Measurements from ENCODE around the gene MYO18A. TPM values are rescaled to one million over a fixed set of nuclear protein-coding genes. Genes with fewer than 3 reads are reported as not detected.
A peak's percentile ranks its signal among the peaks of the same experiment; 100 is the strongest.

The MYO18A gene
- total RNA-seq, 5 donors from 2014 or later (not counting 1 experiment from before 2014, with no cell fraction given) = 119 to 151 (median 145) TPM

- 50% methylated on average over 1 of the region's 8 CpGs for WGBS (ENCODE audit: insufficient coverage)
- no peaks in the 10 kb centered on the region for H3K27me3 ChIP-seq (replicated peaks in 1 of 2; ENCODE audit: control insufficient read depth in 2 of 2, extremely low read depth in 1 of 2, insufficient read depth in 2 of 2, low read length in 1 of 2)
- no peaks in the 10 kb centered on the region for H3K9me3 ChIP-seq
- Mint-ChIP-seq H3K4me3 (peak overlapping the region; percentile 52 to 89 (median 88)), H3K27me3 (no peaks in the 10 kb centered on the region), H3K27ac (peak overlapping the region; percentile 97 to 98), H3K36me3 (peaks cover 11% of the 10 kb centered on the region), H3K9me3 (no peaks in the 10 kb centered on the region), H3K4me1 (peaks cover 58 to 72% (median 64%) of the 10 kb centered on the region in 3 donors)
- peaks cover 24 to 74% of the 10 kb centered on the region in 2 experiments for H3K4me1 ChIP-seq (ENCODE audit: control insufficient read depth in 1 of 2, extremely low read depth in 1 of 2, insufficient read depth in 2 of 2, low read length in 2 of 2)
- POLR2A ChIA-PET = interaction anchor here (0.5 to 0.7 kb wide), 4 partner anchors 9 to 84 kb away, joined by 3 to 4 read pairs (median 4); no protein-coding TSS in a partner anchor
- H3K27ac ChIP-seq (ENCODE audit: low read length) = peak overlapping the region; percentile 77
- DNase-seq (no peak), ATAC-seq (replicated peaks in 1 of 4) (no peak)
- CTCF ChIA-PET = interaction anchor here (0.6 to 1.4 kb wide), 9 partner anchors 9 to 121 kb away, joined by 3 to 9 read pairs (median 4); partner anchors contain the start of gene MYO18A (in 1 of the 2)
- no peak overlapping the region for H3K4me3 ChIP-seq (ENCODE audit: control insufficient read depth in 1 of 2, extremely low read depth in 1 of 2, low read length in 1 of 2)
- H3K36me3 ChIP-seq (ENCODE audit: control insufficient read depth in 2 of 2, extremely low read depth in 1 of 2, insufficient read depth in 1 of 2, low read length in 1 of 2) = peaks cover 0 to 35% of the 10 kb centered on the region in 2 donors
These were observed 43.0 kb downstream of the MYO18A start for GRCh38 chr17:29136998-29137730.

- ChIA-PET POLR2A (no interaction called here), CTCF (interaction anchor here in 1 of 2 donors (0.7 kb wide), 1 partner anchor 9 kb away, joined by 3 read pairs; no protein-coding TSS in a partner anchor)
- Histone ChIP-seq H3K9me3 (no peaks in the 10 kb centered on the region), H3K27me3 (replicated peaks in 1 of 2; ENCODE audit: control insufficient read depth in 2 of 2, extremely low read depth in 1 of 2, insufficient read depth in 2 of 2, low read length in 1 of 2) (no peaks in the 10 kb centered on the region), H3K4me3 (ENCODE audit: control insufficient read depth in 1 of 2, extremely low read depth in 1 of 2, low read length in 1 of 2) (no peak overlapping the region), H3K27ac (ENCODE audit: low read length) (no peak overlapping the region), H3K4me1 (ENCODE audit: control insufficient read depth in 1 of 2, extremely low read depth in 1 of 2, insufficient read depth in 2 of 2, low read length in 2 of 2) (peaks cover 14 to 71% of the 10 kb centered on the region in 2 experiments), H3K36me3 (ENCODE audit: control insufficient read depth in 2 of 2, extremely low read depth in 1 of 2, insufficient read depth in 1 of 2, low read length in 1 of 2) (peaks cover 2 to 46% of the 10 kb centered on the region in 2 donors)
- no peak overlapping the region for H3K4me3 Mint-ChIP-seq
- H3K27ac Mint-ChIP-seq = peak overlapping the region; percentile 6 to 11
- DNase-seq (no peak), ATAC-seq (replicated peaks in 1 of 4) (no peak)
- peaks cover 56 to 70% (median 61%) of the 10 kb centered on the region in 3 donors for H3K4me1 Mint-ChIP-seq
- no peaks in the 10 kb centered on the region for H3K9me3 Mint-ChIP-seq
- 63% methylated on average over 1 of the region's 2 CpGs for WGBS (ENCODE audit: insufficient coverage)
- no peaks in the 10 kb centered on the region for H3K27me3 Mint-ChIP-seq
- H3K36me3 Mint-ChIP-seq = peaks cover 15% of the 10 kb centered on the region
These were observed 44.7 kb downstream of the MYO18A start for GRCh38 chr17:29135464-29135863.

- H3K36me3 Mint-ChIP-seq = peaks cover 20% of the 10 kb centered on the region
- H3K4me1 Mint-ChIP-seq = peaks cover 39 to 54% (median 45%) of the 10 kb centered on the region in 3 donors
- POLR2A ChIA-PET = interaction anchor here in 1 of 2 donors (0.5 kb wide), 1 partner anchor 8 kb away, joined by 8 read pairs; no protein-coding TSS in a partner anchor
- peaks cover 7 to 61% of the 10 kb centered on the region in 2 donors for H3K36me3 ChIP-seq (ENCODE audit: control insufficient read depth in 2 of 2, extremely low read depth in 1 of 2, insufficient read depth in 1 of 2, low read length in 1 of 2)
- no peak overlapping the region for H3K27ac ChIP-seq (ENCODE audit: low read length)
- no peak for ATAC-seq (replicated peaks in 1 of 4)
- no peak overlapping the region for H3K4me3 ChIP-seq (ENCODE audit: control insufficient read depth in 1 of 2, extremely low read depth in 1 of 2, low read length in 1 of 2)
- no peak for DNase-seq
- CTCF ChIA-PET = interaction anchor here in 1 of 2 donors (0.9 to 1.1 kb wide), 2 partner anchors 9 to 15 kb away, joined by 4 to 5 read pairs; no protein-coding TSS in a partner anchor
- no peak overlapping the region for H3K4me3 Mint-ChIP-seq
- 93% methylated on average over 2 of the region's 4 CpGs for WGBS (ENCODE audit: insufficient coverage)
- no peaks in the 10 kb centered on the region for H3K27me3 ChIP-seq (replicated peaks in 1 of 2; ENCODE audit: control insufficient read depth in 2 of 2, extremely low read depth in 1 of 2, insufficient read depth in 2 of 2, low read length in 1 of 2)
- no peaks in the 10 kb centered on the region for H3K27me3 Mint-ChIP-seq
- H3K9me3 Mint-ChIP-seq = no peaks in the 10 kb centered on the region
- no peak overlapping the region for H3K27ac Mint-ChIP-seq
- H3K4me1 ChIP-seq (ENCODE audit: control insufficient read depth in 1 of 2, extremely low read depth in 1 of 2, insufficient read depth in 2 of 2, low read length in 2 of 2) = peaks cover 4 to 55% of the 10 kb centered on the region in 2 experiments
- H3K9me3 ChIP-seq = no peaks in the 10 kb centered on the region
These were observed 47.0 kb downstream of the MYO18A start for GRCh38 chr17:29133121-29133713.

- H3K36me3 Mint-ChIP-seq = peaks cover 17% of the 10 kb centered on the region
- WGBS (ENCODE audit: insufficient coverage) = 90% methylated on average over 2 of the region's 9 CpGs
- H3K9me3 Mint-ChIP-seq = no peaks in the 10 kb centered on the region
- no peaks in the 10 kb centered on the region for H3K27me3 Mint-ChIP-seq
- ChIA-PET CTCF (interaction anchor here (0.8 to 2.8 kb wide), 6 partner anchors 8 to 49 kb away, joined by 3 to 10 read pairs (median 4); partner anchors contain the start of gene MYO18A (in 1 of the 2)), POLR2A (interaction anchor here in 1 of 2 donors (0.5 kb wide), 1 partner anchor 9 kb away, joined by 8 read pairs; no protein-coding TSS in a partner anchor)
- Histone ChIP-seq H3K4me1 (ENCODE audit: control insufficient read depth in 1 of 2, extremely low read depth in 1 of 2, insufficient read depth in 2 of 2, low read length in 2 of 2) (peaks cover 0 to 46% of the 10 kb centered on the region in 2 experiments), H3K4me3 (ENCODE audit: control insufficient read depth in 1 of 2, extremely low read depth in 1 of 2, low read length in 1 of 2) (no peak overlapping the region), H3K9me3 (no peaks in the 10 kb centered on the region), H3K27me3 (replicated peaks in 1 of 2; ENCODE audit: control insufficient read depth in 2 of 2, extremely low read depth in 1 of 2, insufficient read depth in 2 of 2, low read length in 1 of 2) (no peaks in the 10 kb centered on the region), H3K36me3 (ENCODE audit: control insufficient read depth in 2 of 2, extremely low read depth in 1 of 2, insufficient read depth in 1 of 2, low read length in 1 of 2) (peaks cover 7 to 66% of the 10 kb centered on the region in 2 donors), H3K27ac (ENCODE audit: low read length) (no peak overlapping the region)
- DNase-seq = no peak
- peaks cover 27 to 42% (median 34%) of the 10 kb centered on the region in 3 donors for H3K4me1 Mint-ChIP-seq
- H3K4me3 Mint-ChIP-seq = no peak overlapping the region
- peak overlapping the region; percentile 74 for H3K27ac Mint-ChIP-seq
- ATAC-seq (replicated peaks in 1 of 4) = no peak
These were observed 48.1 kb downstream of the MYO18A start for GRCh38 chr17:29131814-29132682.

DNA sequence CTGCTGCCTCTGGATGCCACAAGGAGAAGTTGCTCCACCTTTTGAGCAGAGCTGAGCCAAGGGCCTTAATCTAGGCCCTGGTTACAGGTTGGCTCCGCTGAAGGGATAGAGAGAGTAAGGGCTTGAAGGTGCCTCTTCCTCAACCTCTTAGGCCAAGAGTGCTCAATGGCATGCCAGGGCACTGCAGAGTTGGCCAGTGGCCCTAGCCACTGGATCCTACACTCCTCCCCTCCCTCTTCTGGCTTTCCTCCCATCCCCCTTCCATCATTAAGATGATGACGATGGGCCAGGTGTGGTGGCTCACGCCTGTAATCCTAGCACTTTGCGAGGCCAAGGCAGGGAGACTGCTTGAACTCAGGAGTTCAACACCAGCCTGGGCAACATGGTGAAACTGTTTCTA is 50.5 kb downstream of the MYO18A start:
- ATAC-seq (replicated peaks in 1 of 4) (no peak), DNase-seq (no peak)
- Mint-ChIP-seq H3K9me3 (no peaks in the 10 kb centered on the region), H3K27me3 (no peaks in the 10 kb centered on the region), H3K4me3 (no peak overlapping the region), H3K27ac (no peak overlapping the region), H3K36me3 (peaks cover 9% of the 10 kb centered on the region), H3K4me1 (peaks cover 11 to 33% (median 26%) of the 10 kb centered on the region in 3 donors)
- Histone ChIP-seq H3K27me3 (replicated peaks in 1 of 2; ENCODE audit: control insufficient read depth in 2 of 2, extremely low read depth in 1 of 2, insufficient read depth in 2 of 2, low read length in 1 of 2) (no peaks in the 10 kb centered on the region), H3K4me1 (ENCODE audit: control insufficient read depth in 1 of 2, extremely low read depth in 1 of 2, insufficient read depth in 2 of 2, low read length in 2 of 2) (peaks cover 0 to 34% of the 10 kb centered on the region in 2 experiments), H3K9me3 (no peaks in the 10 kb centered on the region), H3K27ac (ENCODE audit: low read length) (no peak overlapping the region), H3K36me3 (ENCODE audit: control insufficient read depth in 2 of 2, extremely low read depth in 1 of 2, insufficient read depth in 1 of 2, low read length in 1 of 2) (peaks cover 11 to 52% of the 10 kb centered on the region in 2 donors), H3K4me3 (ENCODE audit: control insufficient read depth in 1 of 2, extremely low read depth in 1 of 2, low read length in 1 of 2) (no peak overlapping the region)
- CTCF ChIA-PET = interaction anchor here in 1 of 2 donors (2.8 kb wide), 1 partner anchor 13 kb away, joined by 10 read pairs; no protein-coding TSS in a partner anchor
- POLR2A ChIA-PET = no interaction called here
- 96% methylated on average over 3 of the region's 4 CpGs for WGBS (ENCODE audit: insufficient coverage)
